ENCODE data around the gene CCL2.

CCL2 gene

DNA sequence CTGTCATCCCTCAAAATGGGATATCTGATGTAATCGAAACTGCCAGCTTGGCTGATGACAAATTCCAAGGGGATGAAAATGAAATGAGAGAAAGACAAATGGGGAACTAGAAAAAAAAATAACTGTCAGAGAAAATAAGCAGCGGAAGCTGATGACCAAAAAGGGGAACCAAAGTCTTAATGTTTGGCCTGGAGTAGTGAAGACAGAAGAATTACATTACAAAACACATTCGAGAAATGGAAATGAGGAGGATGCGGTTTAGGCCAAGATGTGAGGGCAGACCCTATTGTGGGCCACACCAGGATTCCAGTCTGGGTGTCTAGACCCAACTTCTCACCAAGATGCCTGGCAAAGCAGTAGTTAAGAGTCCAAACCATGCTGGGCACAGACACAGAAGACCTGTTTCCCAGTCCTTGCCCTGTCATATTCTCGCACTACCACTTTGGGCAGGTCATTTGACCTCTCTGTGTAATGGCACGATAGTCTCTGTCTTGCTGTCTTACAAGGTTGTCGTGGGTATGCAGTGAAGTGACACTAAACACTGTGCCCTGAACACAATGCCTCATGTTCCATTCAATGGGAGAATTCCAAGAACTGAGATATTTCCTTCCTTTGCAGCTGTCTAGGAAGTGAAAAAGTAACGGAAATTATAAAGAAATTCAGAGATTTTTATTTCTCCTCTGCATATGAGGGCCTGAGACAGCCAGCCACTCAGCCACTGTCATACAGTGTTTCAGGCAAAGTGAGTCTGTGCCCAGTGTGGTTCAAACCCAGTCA, 12.3 kb upstream of the CCL2 start:
- no peak for DNase-seq

DNA sequence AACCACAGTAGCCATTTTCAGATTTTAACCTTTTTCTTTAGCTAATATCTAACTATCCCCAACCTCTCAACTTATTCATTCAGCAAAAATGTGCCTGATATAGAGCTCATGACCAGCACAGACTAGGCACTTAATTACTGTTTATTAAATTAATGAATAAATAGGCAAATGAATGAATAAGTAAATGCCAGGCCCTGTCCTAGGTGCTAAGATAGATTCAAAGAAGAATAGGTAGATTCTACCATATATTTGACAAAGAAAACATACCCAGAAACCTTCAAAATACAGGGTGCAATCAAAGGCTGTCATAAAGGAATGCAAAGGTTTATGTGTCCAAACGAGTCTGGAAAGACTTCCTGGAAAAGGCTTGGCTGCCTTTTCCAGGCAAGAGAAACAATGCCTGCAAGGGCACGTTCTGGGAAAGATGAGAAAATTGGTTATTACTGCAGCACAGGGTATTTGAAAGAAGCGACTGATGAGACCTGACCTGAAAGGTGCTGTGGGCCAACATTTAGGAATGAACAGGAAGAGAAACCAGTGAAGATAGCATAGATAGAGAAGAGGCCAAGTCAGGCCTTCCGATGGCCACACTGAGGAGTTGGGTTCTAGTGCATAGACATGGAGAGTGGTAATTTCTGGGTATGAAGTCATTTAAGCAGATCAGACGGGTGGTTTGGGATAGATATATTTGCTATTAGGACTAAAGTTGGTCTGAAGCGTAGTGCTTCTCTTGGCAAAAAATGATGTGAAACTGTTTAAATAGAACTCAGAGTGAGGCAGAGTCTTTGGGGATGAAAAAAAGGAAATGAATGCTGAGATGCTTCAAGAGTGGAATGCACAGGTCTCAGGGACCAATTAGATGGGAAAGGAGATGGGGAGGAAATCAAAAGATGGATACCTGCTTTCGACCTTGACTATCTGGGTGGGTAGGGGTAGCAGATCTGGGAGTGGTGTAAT, 11.4 kb upstream of the CCL2 start:
- DNase-seq = no peak

- DNase-seq = no peak
These were observed 9.7 kb upstream of the CCL2 start for GRCh38 chr17:34245351-34245905.

GRCh38 chr17:34246446-34246845, 8.6 kb upstream of the CCL2 start:
- DNase-seq = no peak

GRCh38 chr17:34246881-34247280, 8.2 kb upstream of the CCL2 start:
- DNase-seq = no peak

- DNase-seq = no peak
These were observed 6.5 kb upstream of the CCL2 start for GRCh38 chr17:34248511-34249024.

DNA sequence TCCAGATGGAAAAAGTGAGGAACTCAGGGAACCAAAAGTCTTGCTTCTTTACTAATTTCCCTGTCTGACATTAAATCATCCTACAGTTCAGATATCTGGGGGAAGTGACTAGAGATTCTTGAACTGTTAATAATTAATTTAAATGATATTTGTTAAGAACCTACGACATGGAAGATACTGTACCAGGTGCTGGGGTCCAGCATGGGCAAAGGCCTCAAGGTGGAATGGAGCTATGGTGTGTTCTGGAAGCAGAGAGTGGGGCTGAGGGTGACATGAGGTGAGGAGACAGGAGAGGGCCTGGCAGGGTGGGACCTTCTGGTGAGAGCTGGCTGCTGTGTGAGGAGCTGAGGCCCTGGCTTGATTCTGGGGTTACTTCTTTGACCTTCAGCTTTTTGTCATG, 6.0 kb upstream of the CCL2 start:
- DNase-seq = no peak

DNA sequence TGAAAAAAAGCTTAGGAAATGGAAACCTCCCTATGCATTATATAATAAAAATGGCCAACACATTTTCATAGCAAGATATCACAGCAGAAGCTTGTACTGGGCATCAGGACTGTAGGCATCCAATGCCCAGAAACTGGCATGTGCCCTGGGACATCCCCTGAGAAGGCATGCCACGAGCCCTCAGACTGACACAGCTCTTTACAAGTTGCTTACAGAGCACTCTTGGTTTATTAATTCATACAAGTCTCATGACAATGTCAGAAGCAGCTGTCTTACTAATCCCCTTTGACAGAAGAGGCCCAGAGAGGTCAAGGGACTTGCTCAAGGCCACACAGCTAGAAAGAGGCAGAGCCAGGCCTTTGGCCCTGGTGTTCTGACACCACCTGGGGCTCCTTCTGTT, 5.6 kb upstream of the CCL2 start:
- DNase-seq = no peak

DNA sequence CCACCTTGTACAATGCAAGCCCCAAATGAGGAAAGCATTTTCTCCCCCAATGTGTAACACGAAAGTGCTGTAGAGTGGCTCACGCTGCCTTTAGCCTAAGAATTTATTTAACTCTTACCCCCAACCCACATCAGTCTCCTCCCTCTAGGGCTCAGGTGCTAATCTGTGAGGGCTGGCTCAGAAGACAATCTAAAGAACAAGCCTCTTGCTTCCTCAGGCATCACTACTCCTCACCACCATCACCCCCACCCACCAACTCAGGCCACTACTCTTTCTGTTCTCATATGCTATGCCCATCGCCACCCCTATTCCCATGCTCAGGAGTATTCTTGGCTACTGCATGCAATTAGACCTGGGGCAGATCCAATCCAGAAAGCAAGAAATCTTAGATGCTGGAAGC, 3.9 kb upstream of the CCL2 start:
- DNase-seq = no peak

DNA sequence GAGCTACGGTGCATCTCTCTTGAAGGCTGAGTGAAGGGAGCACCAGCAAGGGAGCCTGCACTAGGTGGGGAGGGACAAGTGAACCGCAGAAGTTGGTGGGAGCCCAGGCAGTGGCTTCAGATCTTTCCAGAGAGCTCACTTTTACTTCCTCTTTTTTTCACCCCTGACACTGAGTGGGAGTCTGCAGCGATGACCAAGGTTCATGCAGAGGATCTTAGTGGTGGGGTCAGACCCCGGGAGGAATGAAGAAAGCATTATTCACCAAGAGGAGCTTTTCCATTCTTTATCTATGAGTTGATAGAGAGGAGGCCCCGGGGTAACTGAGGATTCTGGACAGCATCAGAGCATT, 3.0 kb upstream of the CCL2 start:
- DNase-seq = no peak

DNA sequence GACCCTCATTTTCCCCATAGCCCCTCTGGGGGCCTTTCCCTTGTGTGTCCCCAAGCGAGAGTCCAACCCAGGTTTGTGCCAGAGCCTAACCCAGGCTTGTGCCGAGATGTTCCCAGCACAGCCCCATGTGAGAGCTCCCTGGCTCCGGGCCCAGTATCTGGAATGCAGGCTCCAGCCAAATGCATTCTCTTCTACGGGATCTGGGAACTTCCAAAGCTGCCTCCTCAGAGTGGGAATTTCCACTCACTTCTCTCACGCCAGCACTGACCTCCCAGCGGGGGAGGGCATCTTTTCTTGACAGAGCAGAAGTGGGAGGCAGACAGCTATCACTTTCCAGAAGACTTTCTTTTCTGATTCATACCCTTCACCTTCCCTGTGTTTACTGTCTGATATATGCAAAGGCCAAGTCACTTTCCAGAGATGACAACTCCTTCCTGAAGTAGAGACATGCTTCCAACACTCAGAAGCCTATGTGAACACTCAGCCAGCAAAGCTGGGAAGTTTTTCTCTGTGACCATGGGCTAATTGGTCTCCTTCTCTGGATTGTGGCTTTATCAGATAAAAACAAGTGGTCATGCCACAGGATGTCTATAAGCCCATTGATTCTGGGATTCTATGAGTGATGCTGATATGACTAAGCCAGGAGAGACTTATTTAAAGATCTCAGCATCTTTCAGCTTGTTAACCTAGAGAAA, 2.5 kb upstream of the CCL2 start:
- no peak for DNase-seq

DNA sequence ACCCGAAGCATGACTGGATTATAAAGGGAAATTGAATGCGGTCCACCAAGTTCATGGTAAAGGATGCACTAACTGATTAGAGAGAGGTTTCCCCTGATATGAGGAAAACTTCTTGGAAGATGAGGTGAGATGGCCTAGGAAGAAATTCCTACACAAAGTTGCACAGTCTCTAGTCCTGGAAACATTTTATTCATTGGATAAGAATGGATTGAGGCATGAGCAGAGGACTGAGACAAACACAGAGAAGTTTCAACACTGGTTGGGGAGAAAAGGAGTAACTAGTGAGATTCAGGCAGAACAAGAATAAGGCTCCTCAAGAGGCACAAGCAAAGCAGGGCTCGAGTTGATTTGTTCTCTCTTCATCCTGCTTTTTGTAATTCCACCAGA, 2.0 kb upstream of the CCL2 start:
- DNase-seq = no peak

DNA sequence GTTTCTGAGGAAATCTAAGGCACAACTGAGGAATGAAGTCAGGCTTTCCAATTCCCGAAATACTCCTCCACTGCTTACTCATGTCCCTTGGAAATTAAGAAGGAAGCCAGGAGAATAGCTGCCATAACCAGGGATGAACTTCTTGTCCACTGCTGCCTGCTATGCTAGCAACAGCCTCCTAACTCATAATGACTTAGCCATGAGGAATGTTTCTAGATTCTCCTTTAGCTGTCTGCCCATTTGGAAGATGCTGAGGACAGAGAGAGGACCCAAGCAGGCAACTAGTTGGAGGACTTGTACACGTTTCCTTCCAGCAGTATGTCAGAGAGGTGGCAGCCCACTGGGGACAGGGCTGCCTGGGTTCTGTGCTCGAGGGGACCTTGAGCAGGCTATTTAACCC, 939 bp upstream of the CCL2 start:
- no peak for DNase-seq

GRCh38 chr17:34255381-34255732, 272 bp downstream of the CCL2 start:
- DNase-seq = no peak

- DNase-seq = no peak
These were observed 756 bp downstream of the CCL2 start for GRCh38 chr17:34255841-34256240.

DNA sequence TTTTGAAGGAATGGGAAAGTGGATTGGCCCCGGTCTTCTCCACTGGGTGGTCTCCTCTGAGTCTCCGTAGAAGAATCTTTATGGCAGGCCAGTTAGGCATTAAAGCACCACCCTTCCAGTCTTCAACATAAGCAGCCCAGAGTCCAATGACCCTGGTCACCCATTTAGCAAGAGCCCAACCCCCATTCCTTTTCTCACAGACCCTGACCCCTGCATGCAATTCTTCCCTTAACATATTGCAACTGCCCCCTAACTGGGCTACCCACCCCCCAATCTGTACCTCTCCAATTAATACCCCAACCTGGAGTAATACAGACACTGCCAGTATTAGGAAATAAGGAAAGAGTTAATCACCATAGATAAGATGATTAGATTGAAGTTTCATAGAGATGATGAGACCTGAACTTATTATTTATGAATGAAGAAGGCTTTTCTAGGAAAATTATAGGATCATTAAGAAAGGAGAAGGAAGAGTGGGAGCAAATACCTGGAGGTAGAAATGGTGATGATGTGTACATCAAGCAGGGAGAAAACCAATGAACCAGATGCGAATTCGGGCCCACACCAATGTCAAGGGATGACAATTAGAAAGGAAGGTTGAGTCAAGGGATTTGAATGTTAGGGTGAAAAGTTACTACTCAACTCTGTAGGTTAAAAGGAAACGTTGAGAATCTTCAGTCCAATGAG, 2.4 kb downstream of the CCL2 start:
- DNase-seq = no peak

DNA sequence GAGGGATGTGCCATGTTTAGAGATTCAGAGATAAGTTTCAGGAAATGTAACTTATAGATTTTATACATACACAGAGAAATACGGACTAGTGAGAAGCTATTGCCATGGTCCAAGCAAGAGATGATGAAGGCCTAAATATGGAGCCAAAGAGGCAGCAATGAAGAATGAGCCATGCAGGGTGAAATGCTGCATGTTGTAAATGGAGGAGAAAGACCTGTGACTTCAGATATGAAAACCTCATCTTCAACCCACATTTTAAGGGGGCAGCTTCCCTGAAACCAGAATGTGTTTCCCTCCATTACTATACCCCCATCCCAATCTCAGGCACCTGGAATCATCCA, 2.9 kb downstream of the CCL2 start:
- no peak for DNase-seq

- no peak for DNase-seq
These were observed 4.1 kb downstream of the CCL2 start for GRCh38 chr17:34259146-34259545.

DNA sequence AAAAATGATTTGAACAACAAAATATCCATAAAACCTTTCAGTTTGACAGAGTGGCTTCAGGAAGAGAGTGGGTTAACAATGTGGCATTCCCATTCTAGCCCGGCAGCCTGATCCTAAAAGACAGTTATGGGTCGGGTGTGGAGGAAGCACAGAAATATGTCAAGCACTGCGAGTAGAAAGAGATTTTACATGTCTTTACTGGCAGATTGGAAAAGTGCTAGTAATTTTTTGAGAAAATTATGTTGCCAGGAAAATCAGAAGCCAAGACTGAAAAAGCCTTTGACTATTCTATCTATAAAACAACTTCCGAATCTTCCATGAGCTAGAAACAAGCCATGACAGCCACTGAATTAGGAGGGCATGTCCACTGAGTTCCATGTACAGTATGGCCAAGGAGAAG, 5.8 kb downstream of the CCL2 start:
- DNase-seq = no peak

DNA sequence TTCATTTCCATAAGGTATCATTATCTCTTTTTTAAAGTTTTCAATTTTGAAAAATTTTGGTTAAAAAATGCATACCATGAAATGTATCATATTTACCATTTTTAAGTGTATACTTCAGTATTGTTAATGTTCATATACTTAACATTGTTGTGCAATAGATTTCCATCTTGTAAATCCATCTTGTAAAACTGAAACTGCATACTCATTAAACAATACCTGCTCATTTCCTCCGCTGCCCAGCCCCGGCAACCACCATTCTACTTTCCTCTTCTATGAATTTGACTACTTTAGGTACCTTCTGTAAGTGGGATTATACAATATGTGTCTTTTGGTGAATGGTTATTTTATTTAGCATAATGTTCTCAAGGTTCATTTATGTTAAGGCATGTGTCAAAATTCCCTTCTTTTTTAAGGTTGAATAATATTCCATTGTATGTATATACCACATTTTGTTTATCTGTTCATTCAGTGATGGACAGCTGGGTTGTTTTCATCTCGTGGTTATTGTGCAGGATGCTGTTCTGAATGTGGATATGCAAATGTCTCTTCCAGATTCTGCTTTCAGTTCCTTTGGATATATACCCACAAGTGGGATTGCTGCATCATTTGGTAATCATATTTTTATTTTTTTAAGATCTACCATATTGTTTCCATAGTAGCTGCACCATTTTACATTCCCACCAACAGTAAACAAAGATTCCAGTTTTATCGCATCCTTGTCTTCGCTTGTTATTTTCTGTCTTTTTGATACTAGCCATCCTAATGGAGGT, 6.7 kb downstream of the CCL2 start:
- no peak for DNase-seq

GRCh38 chr17:34265711-34266110, 10.6 kb downstream of the CCL2 start:
- DNase-seq = no peak

DNA sequence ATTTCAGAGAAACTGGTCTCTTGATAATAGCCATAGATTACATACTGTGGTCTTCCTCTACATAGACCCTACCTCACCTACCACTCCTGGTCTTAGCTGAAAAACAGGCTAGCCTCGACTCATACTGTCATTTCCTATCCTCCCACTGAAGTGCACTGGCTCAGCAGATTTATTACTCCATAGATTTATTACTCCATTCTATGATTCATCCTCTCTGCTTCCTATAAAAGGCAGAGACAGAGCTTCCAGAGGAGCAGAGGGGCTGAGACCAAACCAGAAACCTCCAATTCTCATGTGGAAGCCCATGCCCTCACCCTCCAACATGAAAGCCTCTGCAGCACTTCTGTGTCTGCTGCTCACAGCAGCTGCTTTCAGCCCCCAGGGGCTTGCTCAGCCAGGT, 14.9 kb downstream of the CCL2 start, which contains the start of gene CCL7:
TSS of gene CCL7 (plus strand) at position 253 of the 400 bp plus-strand sequence. CDS start at position 323, 70 bp downstream.
- no peak for DNase-seq
